Midbrain (tissue), 1 donor: ENCODE results near the gene AMY2A.
"Not testable (repeated sequence)": the region's sequence is repeated elsewhere in the genome, so short reads cannot be mapped to it uniquely, and the experiment has no call there.

Source experiments
- DNase-seq: peaks from one replicate; lab custom pipeline; 2025; lab: John Stamatoyannopoulos, UW

AMY2A gene

GRCh38 chr1:103616994-103617477 lies at the start of gene AMY2A:
Gene AMY2A, plus strand, starts transcription at chr1:103617427. Its CDS starts 14 bp downstream, at chr1:103617441.
- DNase-seq: not testable (repeated sequence)

DNA sequence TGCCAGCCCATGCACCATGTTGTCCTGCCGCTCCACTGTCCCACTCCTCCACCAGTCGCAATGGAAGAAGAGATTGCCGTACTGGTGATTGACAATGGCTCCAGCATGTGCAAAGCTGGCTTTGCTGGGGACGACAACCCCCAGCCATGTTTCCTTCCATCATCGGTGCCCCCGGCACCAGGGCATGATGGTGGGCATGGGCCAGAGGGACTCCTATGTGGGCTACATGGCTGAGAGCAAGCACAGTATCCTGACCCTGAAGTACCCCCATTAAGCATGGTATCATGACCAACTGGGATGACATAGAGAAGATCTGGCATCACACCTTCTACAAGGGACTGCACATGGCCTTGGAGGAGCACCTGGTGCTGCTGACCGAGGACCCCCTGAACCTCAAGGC lies 47.7 kb upstream of the AMY2A start:
- DNase-seq: no peak

GRCh38 chr1:103571289-103571688 lies 45.9 kb upstream of the AMY2A start, which contains the start of gene AMY2B:
Gene AMY2B, plus strand, starts transcription at chr1:103571589. Its CDS starts 14 bp downstream, at chr1:103571603.
- not testable (repeated sequence) for DNase-seq

- DNase-seq: no peak
These were observed 41.2 kb upstream of the AMY2A start for GRCh38 chr1:103576065-103576464.

- not testable (repeated sequence) for DNase-seq
These were observed 40.4 kb upstream of the AMY2A start for GRCh38 chr1:103576784-103577183.

- DNase-seq: no peak
These were observed 34.8 kb upstream of the AMY2A start for GRCh38 chr1:103582464-103582863.

DNA sequence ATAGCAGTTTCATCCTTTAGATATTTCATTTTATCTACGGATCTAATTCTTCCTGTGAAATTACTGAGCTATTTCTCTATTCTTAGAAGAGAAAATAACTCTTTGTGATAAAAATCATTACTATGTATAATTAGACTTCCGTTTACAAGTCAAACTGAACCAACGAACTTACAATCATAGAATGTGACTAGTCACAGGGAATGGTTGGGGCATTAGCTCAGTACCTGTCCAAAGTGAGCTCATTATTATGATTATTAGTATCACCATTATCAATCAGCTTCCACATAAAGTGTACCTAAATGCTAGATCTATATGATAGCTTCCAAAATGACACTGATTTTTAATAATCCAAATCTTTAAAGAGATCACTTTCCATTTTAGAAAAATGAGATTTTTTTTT lies 33.3 kb upstream of the AMY2A start:
- no peak for DNase-seq

GRCh38 chr1:103584537-103584936 lies 32.7 kb upstream of the AMY2A start:
- no peak for DNase-seq

DNA sequence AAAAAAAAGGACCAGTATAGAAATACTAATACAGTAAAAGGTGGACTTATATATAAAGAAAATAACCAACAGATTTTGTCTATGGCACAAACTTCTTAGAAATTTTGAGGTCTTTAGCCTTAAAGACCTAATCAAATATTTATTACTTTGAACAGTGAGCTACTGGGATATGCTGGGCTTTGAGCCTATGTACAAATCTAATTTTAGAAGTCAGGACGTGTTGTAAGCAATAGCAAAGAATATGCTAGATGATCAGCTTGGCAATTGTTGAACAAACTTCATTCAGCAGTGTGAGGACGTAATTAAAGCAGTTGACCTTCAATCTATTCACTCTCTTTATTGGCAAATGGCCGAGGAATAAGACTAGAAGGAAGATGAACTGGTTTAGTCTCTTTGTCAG lies 14.5 kb upstream of the AMY2A start:
- DNase-seq: not testable (repeated sequence)

GRCh38 chr1:103616362-103616761 lies 865 bp upstream of the AMY2A start:
- no peak for DNase-seq

DNA sequence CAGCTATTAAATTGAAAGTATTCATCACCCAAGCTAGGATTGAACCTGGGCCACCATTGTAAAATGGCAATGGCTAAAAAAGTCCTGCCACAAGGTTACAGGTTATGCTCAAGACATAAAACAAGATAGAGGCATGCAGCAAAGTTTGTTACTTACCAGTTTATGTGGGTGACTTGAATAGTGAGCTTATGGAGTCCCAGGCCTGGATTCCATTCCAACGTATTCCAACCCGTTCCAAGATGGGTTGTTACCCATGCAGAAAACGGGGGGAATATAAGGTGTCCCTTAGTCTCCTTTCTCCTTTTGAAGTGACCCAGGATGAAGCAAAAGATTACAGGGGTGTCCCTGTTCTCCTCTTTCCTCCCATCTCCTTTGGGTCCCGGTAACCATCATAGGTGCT lies 10.2 kb downstream of the AMY2A start:
- not testable (repeated sequence) for DNase-seq

- DNase-seq: not testable (repeated sequence)
These were observed 24.0 kb downstream of the AMY2A start for GRCh38 chr1:103641194-103641593.

- not testable (repeated sequence) for DNase-seq
These were observed 26.7 kb downstream of the AMY2A start for GRCh38 chr1:103643908-103644307.

- DNase-seq: not testable (repeated sequence)
These were observed 33.1 kb downstream of the AMY2A start for GRCh38 chr1:103650305-103650704.

DNA sequence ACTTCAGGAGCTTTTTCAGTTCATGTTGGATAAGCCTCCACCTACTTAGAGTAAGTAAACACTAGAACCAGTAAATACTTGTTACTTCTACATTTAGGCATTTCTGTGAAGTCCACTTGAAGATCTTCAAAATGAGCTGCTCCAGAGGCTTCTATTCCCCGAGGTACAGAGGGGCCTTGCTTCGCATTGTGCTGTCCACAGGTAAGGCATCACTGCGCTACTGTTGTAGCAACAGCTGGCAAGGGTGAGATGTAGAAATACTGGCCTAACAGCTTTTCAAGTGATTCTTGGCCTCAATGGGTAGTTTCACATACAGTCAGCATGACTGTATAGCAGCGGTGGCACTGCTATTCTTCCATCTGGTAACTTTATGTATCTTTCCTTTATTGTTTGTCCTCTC lies 33.7 kb downstream of the AMY2A start:
- DNase-seq: not testable (repeated sequence)

DNA sequence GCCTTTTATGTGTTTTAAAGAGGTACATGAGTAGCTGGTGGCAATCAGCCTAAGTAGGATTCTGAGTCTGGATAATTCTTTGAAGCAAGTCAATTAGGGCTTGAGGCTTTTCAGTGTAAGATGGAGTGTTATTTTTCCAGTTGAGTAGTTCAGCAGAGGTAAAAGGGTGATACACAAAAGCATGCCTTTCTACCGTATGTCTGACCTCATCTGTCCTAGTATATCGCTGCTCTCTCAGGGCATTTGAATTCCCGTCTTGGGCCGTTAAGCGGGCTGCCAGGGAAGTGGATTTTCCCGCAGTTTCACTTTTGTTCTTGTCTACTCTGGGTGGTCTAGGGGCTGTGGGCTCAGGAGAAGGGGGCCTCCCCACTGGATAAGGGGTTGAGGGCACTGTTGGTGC lies 36.9 kb downstream of the AMY2A start:
- DNase-seq: not testable (repeated sequence)

GRCh38 chr1:103655460-103655859 lies 38.2 kb downstream of the AMY2A start, which contains the start of gene AMY1A:
Gene AMY1A, plus strand, starts transcription at chr1:103655760. Its CDS starts 571 bp downstream, at chr1:103656331.
- DNase-seq: not testable (repeated sequence)
